ENCODE data around the gene ZDHHC17. TPM values are rescaled to one million over a fixed set of nuclear protein-coding genes. Genes with fewer than 3 reads are reported as not detected.

ZDHHC17 gene
- total and polyA plus RNA-seq, 2 of the 13 experiments (the other 11 are each of a cell fraction or from before 2014, with no cell fraction given) = 36.7 to 38.5 TPM

DNA sequence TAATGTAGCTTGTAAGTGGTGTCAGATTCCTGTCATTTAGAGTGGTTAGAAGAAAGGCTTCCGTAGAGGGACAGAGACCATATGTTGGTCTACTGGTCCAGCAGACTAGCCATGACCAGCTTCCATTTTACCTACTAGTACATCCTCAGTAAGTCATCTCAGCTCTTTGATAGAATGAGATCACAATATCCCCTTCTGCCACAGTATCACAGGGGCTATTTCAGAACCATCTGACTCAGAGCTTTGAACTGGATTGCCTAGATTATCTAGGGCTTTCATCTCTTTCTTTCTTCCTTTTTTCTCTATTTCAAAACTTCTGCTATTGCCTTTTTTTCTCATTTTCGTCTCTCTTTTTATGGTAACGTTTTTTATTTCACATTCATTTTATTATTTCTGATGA lies 4.7 kb downstream of the ZDHHC17 start:
- 86% methylated on average over 3 of the region's 3 CpGs for WGBS (ENCODE audit: low lambda C conversion rate)
- no peak overlapping the region for H2AFZ ChIP-seq (ENCODE audit: low read length)
- peaks cover 21% of the 10 kb centered on the region for H4K20me1 ChIP-seq (ENCODE audit: insufficient read depth, low read length)
- no peaks in the 10 kb centered on the region for H3K9me3 ChIP-seq (ENCODE audit: low read length)
- BruUV-seq (replicated peaks) = no TSS peak
- ATAC-seq (no peak), FAIRE-seq (no peak), DNase-seq (ENCODE audit: low spot score) (no peak)
- peaks cover 38% of the 10 kb centered on the region for H3K4me1 ChIP-seq (ENCODE audit: insufficient read depth, low read length)
- no peaks in the 10 kb centered on the region; a peak in 1 of 5 replicates for H3K27me3 ChIP-seq (ENCODE audit: control insufficient read depth in 1 of 2, insufficient read depth in 2 of 2, low read length in 2 of 2)
- in situ Hi-C loops (cut with HindIII; ENCODE audit: extremely low pct_ligation_motif_present, low pct_unique_long_range_greater_than_20kb) = no loop called here
- peaks cover 87% of the 10 kb centered on the region for H3K79me2 ChIP-seq (ENCODE audit: insufficient read depth, low read length)
- no peak overlapping the region; a peak in 1 of 6 replicates for H3K4me3 ChIP-seq (replicated peaks in 1 of 3; ENCODE audit: insufficient read depth in 1 of 3, low read depth in 2 of 3, low read length in 3 of 3)
- no peak overlapping the region for H3K9ac ChIP-seq (ENCODE audit: insufficient read depth, low read depth, low read length)
- POLR2A ChIA-PET = no interaction called here
- H3K36me3 ChIP-seq (replicated peaks in 1 of 2; ENCODE audit: control insufficient read depth in 1 of 2, insufficient read depth in 2 of 2, low read length in 2 of 2) = 0 out of 5 replicates have a peak, but pooled peaks cover 0 to 3% of the 10 kb centered on the region in 2 experiments
- H3K27ac ChIP-seq (ENCODE audit: extremely low read length, insufficient read depth, low read length) = no peak overlapping the region
- TF ChIP-seq ZNF446 (CRISPR knock-in tag; IDR thresholded peaks at IDR 0.05) (no peak), GABPA (IDR thresholded peaks at IDR 0.05; ENCODE audit: low read depth, low read length) (no peak), GABPA (CRISPR knock-in tag; IDR thresholded peaks at IDR 0.05; ENCODE audit: low read depth) (no peak), GATA4 (IDR thresholded peaks at IDR 0.05; ENCODE audit: borderline replicate concordance, low read depth) (no peak), SOX13 (IDR thresholded peaks at IDR 0.05) (no peak), SOX13 (CRISPR knock-in tag; conservative IDR thresholded peaks at IDR 0.05 in 1 of 2, IDR thresholded peaks at IDR 0.05 in 1 of 2) (no peak), REPIN1 (CRISPR knock-in tag; IDR thresholded peaks at IDR 0.05; ENCODE audit: borderline replicate concordance, low read depth) (no peak), ZNF775 (CRISPR knock-in tag; IDR thresholded peaks at IDR 0.05; ENCODE audit: borderline replicate concordance) (no peak), CHCHD3 (CRISPR knock-in tag; IDR thresholded peaks at IDR 0.05) (no peak), ZFP62 (CRISPR knock-in tag; IDR thresholded peaks at IDR 0.05) (no peak), ZNF383 (CRISPR knock-in tag; IDR thresholded peaks at IDR 0.05; ENCODE audit: borderline replicate concordance) (no peak)
- TF ChIP-seq, protein P1, sequence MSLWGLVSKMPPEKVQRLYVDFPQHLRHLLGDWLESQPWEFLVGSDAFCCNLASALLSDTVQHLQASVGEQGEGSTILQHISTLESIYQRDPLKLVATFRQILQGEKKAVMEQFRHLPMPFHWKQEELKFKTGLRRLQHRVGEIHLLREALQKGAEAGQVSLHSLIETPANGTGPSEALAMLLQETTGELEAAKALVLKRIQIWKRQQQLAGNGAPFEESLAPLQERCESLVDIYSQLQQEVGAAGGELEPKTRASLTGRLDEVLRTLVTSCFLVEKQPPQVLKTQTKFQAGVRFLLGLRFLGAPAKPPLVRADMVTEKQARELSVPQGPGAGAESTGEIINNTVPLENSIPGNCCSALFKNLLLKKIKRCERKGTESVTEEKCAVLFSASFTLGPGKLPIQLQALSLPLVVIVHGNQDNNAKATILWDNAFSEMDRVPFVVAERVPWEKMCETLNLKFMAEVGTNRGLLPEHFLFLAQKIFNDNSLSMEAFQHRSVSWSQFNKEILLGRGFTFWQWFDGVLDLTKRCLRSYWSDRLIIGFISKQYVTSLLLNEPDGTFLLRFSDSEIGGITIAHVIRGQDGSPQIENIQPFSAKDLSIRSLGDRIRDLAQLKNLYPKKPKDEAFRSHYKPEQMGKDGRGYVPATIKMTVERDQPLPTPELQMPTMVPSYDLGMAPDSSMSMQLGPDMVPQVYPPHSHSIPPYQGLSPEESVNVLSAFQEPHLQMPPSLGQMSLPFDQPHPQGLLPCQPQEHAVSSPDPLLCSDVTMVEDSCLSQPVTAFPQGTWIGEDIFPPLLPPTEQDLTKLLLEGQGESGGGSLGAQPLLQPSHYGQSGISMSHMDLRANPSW (CRISPR knock-in tag; IDR thresholded peaks at IDR 0.05; ENCODE audit: borderline replicate concordance) = no peak
- TF ChIP-seq, protein P2, sequence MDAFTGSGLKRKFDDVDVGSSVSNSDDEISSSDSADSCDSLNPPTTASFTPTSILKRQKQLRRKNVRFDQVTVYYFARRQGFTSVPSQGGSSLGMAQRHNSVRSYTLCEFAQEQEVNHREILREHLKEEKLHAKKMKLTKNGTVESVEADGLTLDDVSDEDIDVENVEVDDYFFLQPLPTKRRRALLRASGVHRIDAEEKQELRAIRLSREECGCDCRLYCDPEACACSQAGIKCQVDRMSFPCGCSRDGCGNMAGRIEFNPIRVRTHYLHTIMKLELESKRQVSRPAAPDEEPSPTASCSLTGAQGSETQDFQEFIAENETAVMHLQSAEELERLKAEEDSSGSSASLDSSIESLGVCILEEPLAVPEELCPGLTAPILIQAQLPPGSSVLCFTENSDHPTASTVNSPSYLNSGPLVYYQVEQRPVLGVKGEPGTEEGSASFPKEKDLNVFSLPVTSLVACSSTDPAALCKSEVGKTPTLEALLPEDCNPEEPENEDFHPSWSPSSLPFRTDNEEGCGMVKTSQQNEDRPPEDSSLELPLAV (CRISPR knock-in tag; conservative IDR thresholded peaks at IDR 0.05; ENCODE audit: low read depth) = no peak
- TF ChIP-seq, protein P3, sequence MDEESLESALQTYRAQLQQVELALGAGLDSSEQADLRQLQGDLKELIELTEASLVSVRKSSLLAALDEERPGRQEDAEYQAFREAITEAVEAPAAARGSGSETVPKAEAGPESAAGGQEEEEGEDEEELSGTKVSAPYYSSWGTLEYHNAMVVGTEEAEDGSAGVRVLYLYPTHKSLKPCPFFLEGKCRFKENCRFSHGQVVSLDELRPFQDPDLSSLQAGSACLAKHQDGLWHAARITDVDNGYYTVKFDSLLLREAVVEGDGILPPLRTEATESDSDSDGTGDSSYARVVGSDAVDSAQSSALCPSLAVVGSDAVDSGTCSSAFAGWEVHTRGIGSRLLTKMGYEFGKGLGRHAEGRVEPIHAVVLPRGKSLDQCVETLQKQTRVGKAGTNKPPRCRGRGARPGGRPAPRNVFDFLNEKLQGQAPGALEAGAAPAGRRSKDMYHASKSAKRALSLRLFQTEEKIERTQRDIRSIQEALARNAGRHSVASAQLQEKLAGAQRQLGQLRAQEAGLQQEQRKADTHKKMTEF (CRISPR knock-in tag; IDR thresholded peaks at IDR 0.05) = no peak
- TF ChIP-seq, protein P4, sequence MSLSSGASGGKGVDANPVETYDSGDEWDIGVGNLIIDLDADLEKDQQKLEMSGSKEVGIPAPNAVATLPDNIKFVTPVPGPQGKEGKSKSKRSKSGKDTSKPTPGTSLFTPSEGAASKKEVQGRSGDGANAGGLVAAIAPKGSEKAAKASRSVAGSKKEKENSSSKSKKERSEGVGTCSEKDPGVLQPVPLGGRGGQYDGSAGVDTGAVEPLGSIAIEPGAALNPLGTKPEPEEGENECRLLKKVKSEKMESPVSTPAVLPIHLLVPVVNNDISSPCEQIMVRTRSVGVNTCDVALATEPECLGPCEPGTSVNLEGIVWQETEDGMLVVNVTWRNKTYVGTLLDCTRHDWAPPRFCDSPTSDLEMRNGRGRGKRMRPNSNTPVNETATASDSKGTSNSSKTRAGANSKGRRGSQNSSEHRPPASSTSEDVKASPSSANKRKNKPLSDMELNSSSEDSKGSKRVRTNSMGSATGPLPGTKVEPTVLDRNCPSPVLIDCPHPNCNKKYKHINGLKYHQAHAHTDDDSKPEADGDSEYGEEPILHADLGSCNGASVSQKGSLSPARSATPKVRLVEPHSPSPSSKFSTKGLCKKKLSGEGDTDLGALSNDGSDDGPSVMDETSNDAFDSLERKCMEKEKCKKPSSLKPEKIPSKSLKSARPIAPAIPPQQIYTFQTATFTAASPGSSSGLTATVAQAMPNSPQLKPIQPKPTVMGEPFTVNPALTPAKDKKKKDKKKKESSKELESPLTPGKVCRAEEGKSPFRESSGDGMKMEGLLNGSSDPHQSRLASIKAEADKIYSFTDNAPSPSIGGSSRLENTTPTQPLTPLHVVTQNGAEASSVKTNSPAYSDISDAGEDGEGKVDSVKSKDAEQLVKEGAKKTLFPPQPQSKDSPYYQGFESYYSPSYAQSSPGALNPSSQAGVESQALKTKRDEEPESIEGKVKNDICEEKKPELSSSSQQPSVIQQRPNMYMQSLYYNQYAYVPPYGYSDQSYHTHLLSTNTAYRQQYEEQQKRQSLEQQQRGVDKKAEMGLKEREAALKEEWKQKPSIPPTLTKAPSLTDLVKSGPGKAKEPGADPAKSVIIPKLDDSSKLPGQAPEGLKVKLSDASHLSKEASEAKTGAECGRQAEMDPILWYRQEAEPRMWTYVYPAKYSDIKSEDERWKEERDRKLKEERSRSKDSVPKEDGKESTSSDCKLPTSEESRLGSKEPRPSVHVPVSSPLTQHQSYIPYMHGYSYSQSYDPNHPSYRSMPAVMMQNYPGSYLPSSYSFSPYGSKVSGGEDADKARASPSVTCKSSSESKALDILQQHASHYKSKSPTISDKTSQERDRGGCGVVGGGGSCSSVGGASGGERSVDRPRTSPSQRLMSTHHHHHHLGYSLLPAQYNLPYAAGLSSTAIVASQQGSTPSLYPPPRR (CRISPR knock-in tag; IDR thresholded peaks at IDR 0.05; ENCODE audit: borderline replicate concordance) = no peak
- intact Hi-C loops (cut with micrococcal nuclease; ENCODE audit: unreplicated experiment) = no loop called here
- no peak overlapping the region for H3K4me2 ChIP-seq (ENCODE audit: low read depth, low read length)
- CTCF ChIA-PET (ENCODE audit: low intra/inter-chr PET ratio, low total read pairs) = no interaction called here

Data from HepG2 (cell line).